NOMO-1 treated with DMSO at 0.1 percent for 48 hours (cell line): ENCODE data around the gene FLRT1.

ENCODE experiments used
- DNase-seq: peaks from one replicate; lab custom pipeline; 2025; ENCODE audit not compliant: unreplicated experiment; lab: John Stamatoyannopoulos, UW

Gene FLRT1

GRCh38 chr11:64064374-64065140 lies 28.8 kb downstream of the FLRT1 start:
- no peak for DNase-seq

GRCh38 chr11:64065141-64065465 lies 29.4 kb downstream of the FLRT1 start:
- no peak for DNase-seq

DNA sequence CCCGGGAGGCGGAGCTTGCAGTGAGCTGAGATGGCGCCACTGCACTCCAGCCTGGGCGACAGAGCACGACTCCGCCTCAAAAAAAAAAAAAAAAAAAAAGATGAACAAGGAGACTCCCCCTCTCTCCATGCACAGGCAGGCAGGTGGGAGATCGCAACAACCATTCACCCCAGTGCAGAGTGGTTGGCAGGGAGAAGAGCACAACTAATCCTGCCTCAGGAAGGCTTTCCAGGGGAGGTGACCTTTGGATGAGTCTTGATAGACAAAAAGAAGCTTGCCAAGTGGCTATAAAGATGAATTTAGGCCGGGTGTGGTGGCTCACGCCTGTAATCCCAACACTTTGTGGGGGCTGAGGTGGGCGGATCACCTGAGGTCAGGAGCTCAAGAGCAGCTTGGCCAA lies 30.0 kb downstream of the FLRT1 start:
- DNase-seq = no peak

DNA sequence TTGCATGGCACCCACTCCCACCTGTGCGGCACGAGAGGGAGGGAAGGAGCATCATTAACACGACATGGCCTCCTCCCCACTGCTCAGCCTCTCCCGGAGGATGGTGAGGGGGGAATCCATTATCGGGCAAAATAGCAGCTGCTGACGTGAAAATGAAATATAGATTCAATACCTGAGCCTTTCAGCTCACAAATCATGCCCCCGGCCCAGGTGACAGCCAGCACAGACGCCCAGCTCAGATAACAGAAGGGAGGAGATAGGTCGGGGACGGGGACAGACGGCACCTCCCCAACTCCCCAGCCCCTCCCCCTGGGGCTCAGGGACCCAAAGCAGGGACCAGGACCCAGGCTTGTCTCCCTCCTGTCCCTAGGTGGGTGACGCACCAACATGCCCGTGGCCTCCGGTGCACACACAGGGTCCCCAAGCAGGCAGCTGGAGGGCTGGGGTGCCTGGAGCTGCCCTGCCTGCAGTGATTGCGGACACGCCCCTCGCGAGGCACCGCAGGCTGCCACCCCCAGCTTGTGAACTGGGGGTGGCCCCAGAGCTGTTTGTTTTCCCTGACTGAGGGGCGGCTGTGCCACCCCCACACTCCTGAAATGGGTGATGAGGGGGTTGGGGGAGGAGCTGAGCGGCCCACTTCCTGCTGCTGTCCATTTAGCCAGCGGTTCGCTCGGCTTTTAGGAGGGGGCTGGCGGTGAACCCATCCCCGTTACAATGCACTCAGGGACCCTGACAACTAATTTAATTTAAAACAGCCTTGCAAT lies 31.7 kb downstream of the FLRT1 start:
- no peak for DNase-seq

- DNase-seq = no peak
Observed at GRCh38 chr11:64068705-64069400, 33.1 kb downstream of the FLRT1 start.

DNA sequence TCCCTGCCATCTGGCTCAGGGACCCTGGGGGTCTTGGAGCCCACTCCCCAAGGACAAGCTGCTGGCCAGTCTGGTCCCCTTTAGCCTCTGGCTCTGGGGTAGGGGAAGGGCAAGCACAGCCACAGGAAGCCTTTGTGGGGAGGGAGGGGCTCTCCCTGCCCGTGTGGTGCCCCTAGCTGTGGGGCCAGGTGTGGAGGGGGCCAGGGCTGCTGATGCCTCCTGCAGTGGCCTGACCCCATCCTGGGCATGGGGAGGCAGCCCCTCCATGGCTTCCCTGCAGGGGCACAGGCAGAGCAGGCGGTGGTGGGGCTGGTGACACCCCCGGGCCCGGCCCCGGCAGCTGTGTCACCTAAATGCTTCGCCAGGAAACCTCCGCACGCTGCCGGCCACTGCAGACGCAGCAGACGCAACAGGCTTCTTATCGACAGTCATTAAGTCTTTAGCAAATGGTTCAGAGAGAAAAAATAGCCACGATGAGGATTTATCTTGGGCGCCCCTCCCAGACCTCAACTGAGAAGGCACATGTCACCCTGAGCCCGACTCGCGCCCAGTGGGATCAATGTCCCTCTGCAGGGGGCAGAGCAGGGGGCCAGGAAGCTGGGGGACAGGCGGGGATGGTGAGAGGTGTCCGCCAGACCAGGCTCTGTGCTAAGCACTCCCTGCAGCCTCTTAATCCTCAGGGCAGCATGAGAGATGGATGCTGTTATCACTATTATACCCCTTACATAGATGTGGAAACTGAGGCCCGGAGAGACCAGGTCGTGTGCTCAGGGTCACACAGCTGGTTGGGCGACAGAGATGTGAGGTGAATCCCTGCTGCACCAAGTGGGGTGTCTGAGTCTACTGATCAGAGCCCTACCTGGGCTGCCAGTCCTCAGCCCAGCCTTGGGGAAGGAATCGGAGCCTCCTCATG lies 33.9 kb downstream of the FLRT1 start:
- no peak for DNase-seq

GRCh38 chr11:64070314-64070681 lies 34.6 kb downstream of the FLRT1 start:
- DNase-seq = no peak

DNA sequence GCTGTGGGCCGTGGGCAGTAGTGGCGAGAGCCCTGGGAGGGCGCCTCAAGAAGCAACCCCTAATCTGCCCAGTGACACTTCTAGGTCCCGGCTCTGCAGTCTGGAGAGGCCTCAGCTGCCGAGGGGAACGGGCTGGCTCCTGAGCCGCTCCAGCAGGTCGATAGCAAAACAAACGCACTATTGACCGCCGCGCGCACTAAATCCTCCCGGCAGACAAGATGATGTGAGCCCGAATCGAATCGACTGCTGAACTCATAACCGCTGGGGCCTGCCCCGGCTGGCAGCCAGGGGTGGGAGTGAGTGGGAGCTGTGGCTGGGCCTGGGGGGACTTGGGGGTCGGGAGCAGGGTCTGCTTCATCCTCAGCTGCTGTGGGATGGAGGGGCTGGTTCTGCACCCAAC lies 36.1 kb downstream of the FLRT1 start:
- DNase-seq = no peak

- no peak for DNase-seq
Observed at GRCh38 chr11:64072403-64072802, 36.7 kb downstream of the FLRT1 start.

DNA sequence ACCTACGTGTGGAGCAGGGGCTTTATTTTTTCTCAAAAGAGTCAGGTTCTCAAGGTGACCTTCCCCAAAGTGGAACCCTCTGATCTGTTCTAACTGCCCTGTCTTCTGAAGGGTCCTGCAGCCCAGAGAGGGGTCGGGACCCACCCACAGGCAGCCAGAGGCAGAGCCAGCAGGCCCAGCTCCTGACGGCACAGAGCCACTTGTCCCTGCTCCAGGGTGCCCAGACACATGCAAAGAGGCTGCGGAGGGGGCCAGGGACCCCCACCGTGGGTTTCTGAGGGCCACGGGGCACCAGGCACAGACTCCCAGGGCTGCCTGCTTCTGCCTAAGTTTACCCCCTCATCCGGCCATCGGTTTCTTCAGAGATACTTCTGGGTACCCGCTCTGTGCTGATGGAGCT lies 37.1 kb downstream of the FLRT1 start:
- DNase-seq = no peak

GRCh38 chr11:64073542-64073941 lies 37.8 kb downstream of the FLRT1 start:
- DNase-seq = no peak

- DNase-seq = peak; percentile 85
Observed at GRCh38 chr11:64074239-64074638, 38.5 kb downstream of the FLRT1 start.

DNA sequence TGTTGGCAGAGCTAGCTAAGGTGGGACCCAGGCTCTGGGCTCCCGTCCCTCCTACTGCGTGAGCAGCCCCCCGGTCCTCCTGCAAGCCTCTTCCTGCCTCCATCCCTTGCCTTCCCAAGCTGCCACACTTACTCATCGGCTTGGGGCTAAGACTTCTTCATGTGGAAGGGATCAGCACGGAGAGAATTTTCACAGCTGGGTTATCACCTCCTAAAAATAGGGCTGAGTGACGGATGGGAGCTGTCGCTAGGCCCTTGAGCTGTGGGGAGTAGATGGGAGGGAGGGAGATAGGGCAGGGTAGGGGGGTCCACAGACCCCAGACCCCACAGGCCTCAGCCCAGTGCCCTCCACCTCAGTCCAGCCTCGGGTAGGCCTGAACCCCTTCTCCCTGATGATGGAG lies 41.0 kb downstream of the FLRT1 start:
- DNase-seq = no peak

DNA sequence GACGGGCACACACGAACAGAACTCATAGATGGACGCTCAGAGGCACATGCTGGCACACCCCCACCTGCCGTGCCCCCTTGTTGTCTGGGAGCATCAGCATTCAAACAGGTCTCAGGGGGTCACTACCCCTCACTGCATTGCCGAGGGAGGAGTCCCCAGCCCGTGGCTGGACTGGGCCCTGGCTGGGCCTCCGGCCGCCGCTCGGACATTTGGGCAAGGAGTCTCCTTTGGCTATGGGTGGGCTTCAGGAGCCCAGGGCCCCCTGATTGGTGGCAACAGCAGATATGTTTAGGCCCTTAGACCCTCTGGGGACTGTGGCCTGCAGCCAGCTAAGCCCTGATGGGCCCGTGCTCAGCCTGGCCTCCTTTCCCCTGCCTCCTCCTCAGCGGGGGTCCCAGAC lies 41.9 kb downstream of the FLRT1 start:
- DNase-seq = no peak

DNA sequence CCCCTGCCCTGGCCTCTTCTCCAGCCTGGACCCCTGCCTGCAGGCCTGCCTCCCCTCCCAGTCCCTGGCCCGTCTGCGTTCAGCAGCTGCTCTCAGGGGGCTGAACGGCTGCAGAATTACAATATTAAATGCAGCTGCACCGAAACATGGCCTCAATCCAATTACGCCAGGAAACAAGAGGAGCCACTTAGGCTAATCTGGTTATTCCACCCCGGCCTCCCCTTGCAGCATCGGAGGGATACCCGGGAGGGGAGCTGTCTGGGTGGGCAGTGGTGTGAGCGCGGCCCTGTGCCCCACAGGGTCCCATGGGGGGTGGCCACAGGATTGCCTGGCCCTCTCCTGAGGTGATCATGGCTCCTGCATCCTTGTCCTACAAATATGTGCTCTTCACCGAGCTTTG lies 42.6 kb downstream of the FLRT1 start:
- no peak for DNase-seq

GRCh38 chr11:64078905-64079304 lies 43.2 kb downstream of the FLRT1 start:
- DNase-seq = no peak

GRCh38 chr11:64080390-64080789 lies 44.7 kb downstream of the FLRT1 start:
- DNase-seq = no peak

- DNase-seq = no peak
Observed at GRCh38 chr11:64081745-64082442, 46.2 kb downstream of the FLRT1 start.

DNA sequence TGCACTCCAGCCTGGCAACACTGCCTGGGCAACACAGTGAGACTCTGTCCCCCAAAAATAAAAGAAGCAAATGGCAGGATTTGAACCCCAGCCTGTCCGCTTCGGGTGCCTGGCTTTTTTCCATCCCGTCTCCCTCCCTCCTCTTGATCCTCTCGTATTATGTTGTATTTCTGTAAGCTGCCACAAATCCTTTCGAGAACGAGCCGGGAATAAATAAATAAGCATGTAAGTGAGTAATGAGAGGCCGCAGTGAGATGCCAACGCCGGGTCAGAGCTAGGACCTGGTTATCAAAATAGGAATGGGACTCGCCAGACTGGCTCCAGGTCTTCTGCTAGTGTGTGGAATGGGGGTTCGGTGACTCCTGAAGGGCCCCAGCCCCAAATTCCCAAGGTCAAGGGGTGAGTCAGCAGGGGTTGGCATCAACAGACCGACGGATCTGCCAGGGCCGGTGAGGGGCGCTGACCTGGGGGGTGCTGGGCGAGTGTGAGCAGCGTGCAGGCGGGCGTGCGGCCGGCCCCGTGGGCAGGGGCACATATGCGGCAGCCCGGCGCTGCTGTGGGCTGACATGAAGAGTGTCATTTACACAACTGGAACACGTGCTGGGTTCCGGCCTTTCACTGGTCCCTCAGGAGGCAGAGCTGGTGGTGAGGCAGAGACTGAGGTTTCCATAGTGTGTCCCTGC lies 47.8 kb downstream of the FLRT1 start:
- DNase-seq = no peak
